Smooth muscle cell (in vitro differentiated cells): Measurements from ENCODE around the gene PAGE3. TPM values are rescaled to one million over a fixed set of nuclear protein-coding genes. Genes with fewer than 3 reads are reported as not detected.

Experiments used
- DNase-seq: peaks from one replicate; lab custom pipeline; 2025; ENCODE audit not compliant: unreplicated experiment; lab: John Stamatoyannopoulos, UW
- H2AFZ ChIP-seq: fragments of 200-600 bp; sonication (generic); 2 replicates; pipeline ENCODE4 v1.6.0; 2016; ENCODE audit warnings: antibody characterized with exemption, low read depth, mild to moderate bottlenecking
- H3F3A ChIP-seq: fragments of 200-600 bp; sonication (generic); 2 replicates; pipeline ENCODE4 v1.6.0; 2017; ENCODE audit warnings: antibody characterized with exemption, low read depth
- H3K27ac ChIP-seq: fragments of 200-600 bp; sonication (generic); 2 replicates; pipeline ENCODE4 v1.5.1; 2016; ENCODE audit warnings: low read depth, mild to moderate bottlenecking
- H3K27me3 ChIP-seq: fragments of 200-600 bp; sonication (generic); 2 replicates; pipeline ENCODE4 v1.6.1; 2016; ENCODE audit warnings: low read depth, mild to moderate bottlenecking
- H3K36me3 ChIP-seq: fragments of 200-600 bp; sonication (generic); 2 replicates; pipeline ENCODE4 v1.5.1; 2016; ENCODE audit warnings: low read depth
- H3K4me1 ChIP-seq: fragments of 200-600 bp; sonication (generic); 2 replicates; pipeline ENCODE4 v1.5.1; 2016; ENCODE audit warnings: low read depth
- H3K4me2 ChIP-seq: fragments of 200-600 bp; sonication (generic); 2 replicates; pipeline ENCODE4 v1.6.0; 2016; ENCODE audit warnings: mild to moderate bottlenecking
- H3K4me3 ChIP-seq: fragments of 200-600 bp; sonication (generic); 2 replicates; pipeline ENCODE4 v1.5.1; 2016; ENCODE audit warnings: mild to moderate bottlenecking
- H3K79me2 ChIP-seq: fragments of 200-600 bp; sonication (generic); 2 replicates; pipeline ENCODE4 v1.6.0; 2016; ENCODE audit warnings: low read depth, mild to moderate bottlenecking
- H3K9ac ChIP-seq: fragments of 200-600 bp; sonication (generic); 2 replicates; pipeline ENCODE4 v1.6.0; 2016; ENCODE audit warnings: low read depth
- H3K9me3 ChIP-seq: fragments of 200-600 bp; sonication (generic); replicated peaks from 2 replicates; pipeline ENCODE4 v1.5.1; 2016; ENCODE audit warnings: low read depth
- H4K20me1 ChIP-seq: fragments of 200-600 bp; sonication (generic); 2 replicates; pipeline ENCODE4 v1.6.0; 2016; ENCODE audit warnings: low read depth
- CTCF ChIP-seq: fragments of 200-600 bp; sonication (generic); IDR thresholded peaks from 2 replicates; pipeline ENCODE4 v1.5.1; 2017; ENCODE audit warnings: borderline replicate concordance, mild to moderate bottlenecking, antibody characterized with exemption; ENCODE audit not compliant: insufficient read depth, poor library complexity, severe bottlenecking
- WGBS: methylation state at CpG from one replicate; pipeline ENCODE4 v1.1.7; 2016; ENCODE audit warnings: low lambda C conversion rate; 5-methylcytosine and 5-hydroxymethylcytosine counted together
- polyA plus RNA-seq: library from polyadenylated mRNA; unstranded; fragments of >200 nt; fragmentation: Nextera tagmentation; extraction: Ambion mirVana; gene quantifications from 2 replicates; pipeline ENCODE4 v1.2.1, GENCODE V29; 2016
- total RNA-seq: library from RNA; depleted of rRNA; stranded (reverse); fragments of >200 nt; gene quantifications from 2 replicates; pipeline ENCODE4 v1.2.3, GENCODE V29; 2014

The PAGE3 gene
- total and polyA plus RNA-seq, 2 experiments from 2014 or later, result not detected

DNA sequence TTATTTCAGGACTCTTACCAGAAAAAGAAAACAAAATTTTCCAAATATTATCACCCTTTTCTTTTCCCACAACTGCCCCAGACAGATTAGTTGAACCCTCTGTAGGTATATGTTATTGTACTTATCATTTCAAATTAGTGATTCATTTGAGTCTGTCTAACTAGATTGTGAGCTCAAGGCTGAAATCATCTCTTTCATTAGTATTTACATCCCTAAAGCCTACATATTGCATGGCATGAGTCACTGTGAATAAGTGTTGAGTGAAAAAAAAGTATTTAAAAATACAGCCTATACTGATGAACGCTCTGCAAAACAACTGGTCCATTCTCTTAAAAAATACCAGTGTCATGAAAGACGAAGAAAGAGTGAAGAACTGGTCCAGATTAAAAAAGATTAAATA, 3.9 kb downstream of the PAGE3 start:
- TF ChIP-seq CTCF, result no peak
- Histone ChIP-seq H3K27me3 (no peaks in the 10 kb centered on the region), H3K79me2 (no peaks in the 10 kb centered on the region), H3K27ac (no peak overlapping the region), H2AFZ (no peak overlapping the region), H3K9me3 (no peaks in the 10 kb centered on the region), H3K4me2 (no peak overlapping the region), H3F3A (no peaks in the 10 kb centered on the region), H3K36me3 (no peaks in the 10 kb centered on the region), H3K9ac (no peak overlapping the region), H4K20me1 (no peaks in the 10 kb centered on the region), H3K4me1 (no peaks in the 10 kb centered on the region), H3K4me3 (no peak overlapping the region)
- no peak for DNase-seq
- 62% methylated on average over 2 of the region's 2 CpGs for WGBS

DNA sequence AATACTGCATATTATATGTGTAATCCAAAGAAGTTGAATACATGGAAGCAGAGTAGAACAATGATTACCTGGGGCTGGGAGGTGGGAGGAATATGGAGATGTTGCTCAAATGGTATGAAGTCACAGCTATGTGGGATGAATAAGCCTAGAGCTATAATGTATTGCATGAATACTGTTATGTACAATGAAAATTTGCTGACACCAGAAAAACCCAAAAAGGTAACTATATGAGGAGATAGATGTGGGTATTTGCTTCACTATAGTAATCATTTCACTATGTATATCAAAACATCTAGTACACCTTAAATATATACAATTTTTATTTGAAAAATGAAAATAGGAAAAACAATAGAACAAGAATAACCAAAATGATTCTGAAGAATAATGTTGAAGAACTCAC, 11.2 kb downstream of the PAGE3 start:
- H3K79me2 ChIP-seq, result no peaks in the 10 kb centered on the region
- TF ChIP-seq CTCF, result no peak

DNA sequence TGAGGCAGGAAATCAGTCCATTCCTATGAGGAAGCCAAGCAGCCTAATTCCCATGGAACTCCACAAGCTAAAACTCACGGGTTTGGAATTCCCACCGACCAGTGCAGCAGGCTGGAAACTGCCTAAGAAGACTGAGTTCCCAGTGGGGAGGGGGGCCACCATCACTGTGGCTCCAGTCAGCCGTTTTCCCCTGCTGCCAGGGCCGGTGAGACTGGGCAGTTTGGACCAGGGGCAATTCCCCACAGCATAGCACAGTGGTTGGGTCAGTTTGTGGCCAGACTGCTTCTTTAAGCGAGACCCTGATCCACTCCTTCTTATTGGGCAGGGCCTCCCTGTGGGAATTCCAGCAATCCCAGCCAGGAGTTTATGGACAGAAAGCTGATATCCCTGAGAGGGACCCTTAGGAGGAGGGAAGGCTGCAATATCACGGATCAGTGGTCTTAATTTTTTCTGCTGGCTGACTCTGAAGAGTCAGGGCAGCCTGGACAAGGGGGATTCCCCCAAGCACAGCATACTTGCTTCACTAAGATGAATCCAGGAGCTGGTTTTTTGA, 23.9 kb downstream of the PAGE3 start:
- Histone ChIP-seq H3K9me3 (peaks cover 3% of the 10 kb centered on the region), H3K4me3 (no peak overlapping the region), H3K79me2 (no peaks in the 10 kb centered on the region), H4K20me1 (no peaks in the 10 kb centered on the region), H2AFZ (no peak overlapping the region), H3K27ac (no peak overlapping the region), H3K9ac (no peak overlapping the region), H3K36me3 (no peaks in the 10 kb centered on the region), H3K27me3 (no peaks in the 10 kb centered on the region), H3F3A (no peaks in the 10 kb centered on the region), H3K4me1 (no peaks in the 10 kb centered on the region), H3K4me2 (no peak overlapping the region)
- TF ChIP-seq CTCF, result no peak
- DNase-seq, result no peak
- 53% methylated on average over 6 of the region's 6 CpGs for WGBS

More for the DNA sequence above, 11.2 kb downstream of the PAGE3 start:
- Histone ChIP-seq H2AFZ (no peak overlapping the region), H3K4me2 (no peak overlapping the region), H3K4me1 (no peaks in the 10 kb centered on the region), H3K36me3 (no peaks in the 10 kb centered on the region), H3K27me3 (no peaks in the 10 kb centered on the region), H3K27ac (no peak overlapping the region), H3K9me3 (no peaks in the 10 kb centered on the region), H3K9ac (no peak overlapping the region), H3F3A (no peaks in the 10 kb centered on the region), H3K4me3 (no peak overlapping the region), H4K20me1 (no peaks in the 10 kb centered on the region)
- DNase-seq, result no peak

GRCh38 chrX:55220119-55220794, 44.5 kb downstream of the PAGE3 start, which contains the start of gene PAGE5:
TSS of gene PAGE5 (plus strand) at chrX:55220346. CDS start at chrX:55221383, 1,037 bp downstream.
- Histone ChIP-seq H3K36me3 (no peaks in the 10 kb centered on the region), H3K4me2 (no peak within 1 kb of the TSS), H2AFZ (no peak within 1 kb of the TSS), H3K4me3 (no peak within 1 kb of the TSS), H4K20me1 (no peaks in the 10 kb centered on the region), H3K27ac (no peak within 1 kb of the TSS), H3K79me2 (no peaks in the 10 kb centered on the region), H3K4me1 (no peaks in the 10 kb centered on the region), H3K9me3 (no peaks in the 10 kb centered on the region), H3K9ac (no peak within 1 kb of the TSS), H3K27me3 (no peaks in the 10 kb centered on the region), H3F3A (no peaks in the 10 kb centered on the region)
- DNase-seq, result no peak
- WGBS, result 82% methylated on average over 30 of the region's 30 CpGs
- TF ChIP-seq CTCF, result no peak
